ENCODE results near the gene YBX1. TPM values are rescaled to one million over a fixed set of nuclear protein-coding genes. Genes with fewer than 3 reads are reported as not detected.
"Not testable (repeated sequence)": the region's sequence is repeated elsewhere in the genome, so short reads cannot be mapped to it uniquely, and the experiment has no call there.

YBX1 gene
- total and polyA plus RNA-seq, 2 experiments from 2014 or later = 358 to 1,046 TPM

GRCh38 chr1:42748461-42749410, 66.5 kb downstream of the YBX1 start:
- no peak for TF ChIP-seq CTCF (IDR thresholded peaks at IDR 0.05; ENCODE audit: low read depth, low read length)
- Histone ChIP-seq H3K4me1 (ENCODE audit: low read depth) (peaks cover 6% of the 10 kb centered on the region), H3K27me3 (no peaks in the 10 kb centered on the region), H3K36me3 (peaks cover 40% of the 10 kb centered on the region), H3K9me3 (ENCODE audit: low read depth) (no peaks in the 10 kb centered on the region), H3K27ac (no peak overlapping the region), H3K4me3 (no peak overlapping the region)
- DNase-seq (ENCODE audit: low read depth in 1 of 2, low spot score in 1 of 2) = no peak

GRCh38 chr1:42750041-42750440, 67.8 kb downstream of the YBX1 start:
- H3K27ac ChIP-seq = no peak overlapping the region
- H3K36me3 ChIP-seq = peaks cover 52% of the 10 kb centered on the region
- H3K27me3 ChIP-seq = no peaks in the 10 kb centered on the region
- H3K4me3 ChIP-seq = no peak overlapping the region
- TF ChIP-seq CTCF (IDR thresholded peaks at IDR 0.05; ENCODE audit: low read depth, low read length) = no peak
- no peaks in the 10 kb centered on the region for H3K9me3 ChIP-seq (ENCODE audit: low read depth)
- DNase-seq (ENCODE audit: low read depth in 1 of 2, low spot score in 1 of 2) = no peak
- H3K4me1 ChIP-seq (ENCODE audit: low read depth) = peaks cover 6% of the 10 kb centered on the region

- peaks cover 49% of the 10 kb centered on the region for H3K36me3 ChIP-seq
- H3K27me3 ChIP-seq; H3K9me3 ChIP-seq (ENCODE audit: low read depth); H3K27ac ChIP-seq; H3K4me3 ChIP-seq; DNase-seq (ENCODE audit: low read depth in 1 of 2, low spot score in 1 of 2); H3K4me1 ChIP-seq (ENCODE audit: low read depth): not testable (repeated sequence)
Measured at GRCh38 chr1:42751511-42752070, 69.4 kb downstream of the YBX1 start.

- H3K36me3 ChIP-seq = peaks cover 49% of the 10 kb centered on the region
- no peak overlapping the region for H3K27ac ChIP-seq
- peaks cover 5% of the 10 kb centered on the region for H3K4me1 ChIP-seq (ENCODE audit: low read depth)
- H3K27me3 ChIP-seq = no peaks in the 10 kb centered on the region
- TF ChIP-seq CTCF (IDR thresholded peaks at IDR 0.05; ENCODE audit: low read depth, low read length) = no peak
- H3K9me3 ChIP-seq (ENCODE audit: low read depth) = no peaks in the 10 kb centered on the region
- H3K4me3 ChIP-seq = no peak overlapping the region
- no peak for DNase-seq (ENCODE audit: low read depth in 1 of 2, low spot score in 1 of 2)
Measured at GRCh38 chr1:42752284-42752683, 70.1 kb downstream of the YBX1 start.

- peak in 1 of 2 donors; percentile 61 for DNase-seq (ENCODE audit: low read depth in 1 of 2, low spot score in 1 of 2)
- TF ChIP-seq CTCF (IDR thresholded peaks at IDR 0.05; ENCODE audit: low read depth, low read length) = no peak
- Histone ChIP-seq H3K4me1 (ENCODE audit: low read depth) (no peaks in the 10 kb centered on the region), H3K36me3 (peaks cover 53% of the 10 kb centered on the region), H3K27ac (no peak overlapping the region), H3K9me3 (ENCODE audit: low read depth) (no peaks in the 10 kb centered on the region), H3K4me3 (no peak overlapping the region), H3K27me3 (no peaks in the 10 kb centered on the region)
Measured at GRCh38 chr1:42753070-42753469, 70.9 kb downstream of the YBX1 start.

Other genes starting within 250 kb of the YBX1 start
- gene ZMYND12, start 226.4 kb upstream of the YBX1 start, total RNA-seq = 0.39 and 1.1 TPM in 2 replicates
- 0.21 and 1.9 TPM in 2 replicates for gene ZMYND12, start 226.4 kb upstream of the YBX1 start, polyA plus RNA-seq
- 54.5 and 144 TPM in 2 replicates for gene PPCS, start 225.9 kb upstream of the YBX1 start, total RNA-seq
- 93.4 and 102 TPM in 2 replicates for gene PPCS, start 225.9 kb upstream of the YBX1 start, polyA plus RNA-seq
- 1.8 and 3.2 TPM in 2 replicates for gene CCDC30, start 219.1 kb upstream of the YBX1 start, total RNA-seq
- 4.2 and 7.1 TPM in 2 replicates for gene CCDC30, start 219.1 kb upstream of the YBX1 start, polyA plus RNA-seq
- 41.7 and 59.0 TPM in 2 replicates for gene PPIH, start 24.0 kb upstream of the YBX1 start, total RNA-seq
- gene PPIH, start 24.0 kb upstream of the YBX1 start, polyA plus RNA-seq = 43.7 and 54.6 TPM in 2 replicates
- gene CLDN19, start 57.8 kb downstream of the YBX1 start, total RNA-seq = 9.2 and 12.9 TPM in 2 replicates
- 4.3 and 5.6 TPM in 2 replicates for gene CLDN19, start 57.8 kb downstream of the YBX1 start, polyA plus RNA-seq
- 56.6 and 65.4 TPM in 2 replicates for gene P3H1, start 84.6 kb downstream of the YBX1 start, total RNA-seq
- 56.1 TPM in 2 replicates for gene P3H1, start 84.6 kb downstream of the YBX1 start, polyA plus RNA-seq
- 4.5 and 7.3 TPM in 2 replicates for gene C1orf50, start 84.8 kb downstream of the YBX1 start, total RNA-seq
- gene C1orf50, start 84.8 kb downstream of the YBX1 start, polyA plus RNA-seq = 18.5 and 22.1 TPM in 2 replicates
- 0.21 and 0.69 TPM in 2 replicates for gene TMEM269, start 102.6 kb downstream of the YBX1 start, total RNA-seq
- 0.35 and 0.99 TPM in 2 replicates for gene TMEM269, start 102.6 kb downstream of the YBX1 start, polyA plus RNA-seq
- 9.2 and 9.5 TPM in 2 replicates for gene ERMAP, start 134.7 kb downstream of the YBX1 start, total RNA-seq
- 4.1 and 5.7 TPM in 2 replicates for gene ERMAP, start 134.7 kb downstream of the YBX1 start, polyA plus RNA-seq
- 28.8 and 35.6 TPM in 2 replicates for gene SVBP, start 135.0 kb downstream of the YBX1 start, total RNA-seq
- gene SVBP, start 135.0 kb downstream of the YBX1 start, polyA plus RNA-seq = 67.8 and 73.1 TPM in 2 replicates
- 22.6 and 24.3 TPM in 2 replicates for gene ZNF691, start 164.2 kb downstream of the YBX1 start, total RNA-seq
- 18.6 and 25.9 TPM in 2 replicates for gene ZNF691, start 164.2 kb downstream of the YBX1 start, polyA plus RNA-seq

Data from cardiac muscle cell (in vitro differentiated cells and primary cell).